Neutrophil (primary cell): Measurements from ENCODE around the gene ADORA1.

Source experiments
- H3K27ac ChIP-seq: fragments of 200-600 bp; sonication (generic); 2 replicates; pipeline ENCODE4 v1.5.1; 2016; ENCODE audit warnings: mild to moderate bottlenecking, moderate library complexity
- H3K27me3 ChIP-seq: fragments of 200-600 bp; sonication (generic); 2 replicates; pipeline ENCODE4 v1.6.0; 2016; ENCODE audit warnings: mild to moderate bottlenecking
- H3K36me3 ChIP-seq: fragments of 200-600 bp; sonication (generic); 2 replicates; pipeline ENCODE4 v1.5.1; 2017
- H3K4me1 ChIP-seq, 2 experiments: fragments of 200-600 bp in 1 of 2; sonication (generic) in 1 of 2; 1 replicate in 1 of 2; 2 replicates in 1 of 2; pipeline versions ENCODE4 v1.5.1 to v1.6.1; 2013 to 2016; ENCODE audit warnings: low read depth in 1 of 2, low read length in 1 of 2, mild to moderate bottlenecking in 1 of 2, moderate library complexity in 1 of 2; ENCODE audit not compliant: control insufficient read depth in 1 of 2, insufficient read depth in 1 of 2
- H3K4me3 ChIP-seq, 2 experiments: fragments of 200-600 bp in 1 of 2; sonication (generic) in 1 of 2; 1 replicate in 1 of 2; 2 replicates in 1 of 2; pipeline ENCODE4 v1.5.1; 2013 to 2016; ENCODE audit warnings: low read depth in 1 of 2, low read length in 1 of 2, mild to moderate bottlenecking in 1 of 2, moderate library complexity in 1 of 2
- H3K9me3 ChIP-seq: fragments of 200-600 bp; sonication (generic); 2 replicates; pipeline ENCODE4 v1.5.1; 2016
- TF ChIP-seq, protein P1 (sequence below): fragments of 200-600 bp; sonication (generic); IDR thresholded peaks from 2 replicates; pipeline ENCODE4 v1.5.1; 2016; ENCODE audit warnings: antibody characterized with exemption

ADORA1 gene

DNA sequence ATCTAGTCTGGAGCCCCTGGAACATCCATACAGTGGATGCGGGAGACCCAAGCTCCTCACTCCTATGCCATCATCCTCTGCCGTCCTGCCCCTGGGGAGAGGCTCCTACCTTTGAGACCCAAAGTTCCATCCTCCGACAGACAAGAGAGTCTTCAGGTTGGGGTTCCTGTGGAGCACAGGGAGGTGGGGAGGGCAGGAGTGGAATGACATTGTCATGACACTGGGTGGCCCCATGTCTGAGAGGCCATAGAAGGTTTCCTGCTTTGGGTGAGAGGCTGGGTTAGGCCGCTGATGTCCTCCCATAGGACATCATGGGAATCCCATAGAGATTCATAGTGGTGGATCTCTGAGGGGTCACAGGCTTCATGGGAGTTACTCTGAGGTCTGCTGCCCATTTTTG lies 56.9 kb downstream of the ADORA1 start:
- peaks cover 79 to 88% of the 10 kb centered on the region in 2 experiments for H3K4me1 ChIP-seq
- no peaks in the 10 kb centered on the region for H3K27me3 ChIP-seq
- peak overlapping the region; percentile 60 to 73 for H3K4me3 ChIP-seq
- TF ChIP-seq, protein P1, sequence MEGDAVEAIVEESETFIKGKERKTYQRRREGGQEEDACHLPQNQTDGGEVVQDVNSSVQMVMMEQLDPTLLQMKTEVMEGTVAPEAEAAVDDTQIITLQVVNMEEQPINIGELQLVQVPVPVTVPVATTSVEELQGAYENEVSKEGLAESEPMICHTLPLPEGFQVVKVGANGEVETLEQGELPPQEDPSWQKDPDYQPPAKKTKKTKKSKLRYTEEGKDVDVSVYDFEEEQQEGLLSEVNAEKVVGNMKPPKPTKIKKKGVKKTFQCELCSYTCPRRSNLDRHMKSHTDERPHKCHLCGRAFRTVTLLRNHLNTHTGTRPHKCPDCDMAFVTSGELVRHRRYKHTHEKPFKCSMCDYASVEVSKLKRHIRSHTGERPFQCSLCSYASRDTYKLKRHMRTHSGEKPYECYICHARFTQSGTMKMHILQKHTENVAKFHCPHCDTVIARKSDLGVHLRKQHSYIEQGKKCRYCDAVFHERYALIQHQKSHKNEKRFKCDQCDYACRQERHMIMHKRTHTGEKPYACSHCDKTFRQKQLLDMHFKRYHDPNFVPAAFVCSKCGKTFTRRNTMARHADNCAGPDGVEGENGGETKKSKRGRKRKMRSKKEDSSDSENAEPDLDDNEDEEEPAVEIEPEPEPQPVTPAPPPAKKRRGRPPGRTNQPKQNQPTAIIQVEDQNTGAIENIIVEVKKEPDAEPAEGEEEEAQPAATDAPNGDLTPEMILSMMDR: no peak
- H3K27ac ChIP-seq: peak overlapping the region; percentile 95
- no peaks in the 10 kb centered on the region for H3K9me3 ChIP-seq
- peaks cover 57% of the 10 kb centered on the region for H3K36me3 ChIP-seq

DNA sequence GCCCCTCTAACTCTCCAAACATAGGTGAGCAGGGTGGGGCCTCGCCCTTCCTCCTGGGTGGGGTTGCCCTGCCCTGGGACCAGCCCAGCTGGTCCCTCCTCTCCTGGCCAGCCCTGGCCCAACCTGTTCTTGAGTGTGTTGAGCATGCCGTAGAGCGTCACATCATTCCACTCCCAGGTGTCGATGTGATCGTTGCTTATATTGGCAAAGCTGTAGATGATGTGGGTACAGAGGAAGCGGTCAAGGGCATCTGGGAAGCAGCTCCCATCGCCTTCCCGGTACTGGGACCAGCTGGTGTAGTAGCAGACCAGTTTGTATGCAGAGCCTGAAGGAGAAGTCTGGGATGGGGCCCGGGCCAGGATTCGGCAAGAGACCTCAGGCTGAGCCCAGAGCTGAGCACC lies 57.5 kb downstream of the ADORA1 start:
- peaks cover 84 to 94% of the 10 kb centered on the region in 2 experiments for H3K4me1 ChIP-seq
- peak overlapping the region; percentile 95 for H3K27ac ChIP-seq
- TF ChIP-seq, protein P1: no peak
- peaks cover 51% of the 10 kb centered on the region for H3K36me3 ChIP-seq
- H3K27me3 ChIP-seq: no peaks in the 10 kb centered on the region
- peak overlapping the region; percentile 60 to 73 for H3K4me3 ChIP-seq
- H3K9me3 ChIP-seq: no peaks in the 10 kb centered on the region

DNA sequence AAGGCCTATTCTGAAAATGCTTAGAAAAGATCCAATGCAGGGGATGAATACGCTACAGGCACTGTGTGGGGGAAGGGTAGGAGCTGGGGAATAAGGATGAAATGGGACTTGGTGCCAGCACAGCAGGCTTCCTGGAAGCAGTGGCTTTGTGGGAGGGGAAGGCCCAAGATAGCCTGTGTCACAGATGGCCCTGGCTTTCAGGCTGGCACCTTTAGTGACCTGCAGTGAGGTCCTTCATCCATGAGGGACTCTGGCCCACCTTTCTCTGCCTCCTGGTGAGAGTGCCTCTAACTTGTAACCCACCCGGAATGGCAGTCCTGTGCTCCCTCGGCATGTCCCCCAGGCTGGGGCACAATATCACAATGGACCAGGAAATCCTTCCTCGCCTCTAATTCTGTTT lies 58.1 kb downstream of the ADORA1 start:
- Histone ChIP-seq H3K9me3 (no peaks in the 10 kb centered on the region), H3K4me1 (peaks cover 89 to 100% of the 10 kb centered on the region in 2 experiments)
- TF ChIP-seq, protein P1: no peak

DNA sequence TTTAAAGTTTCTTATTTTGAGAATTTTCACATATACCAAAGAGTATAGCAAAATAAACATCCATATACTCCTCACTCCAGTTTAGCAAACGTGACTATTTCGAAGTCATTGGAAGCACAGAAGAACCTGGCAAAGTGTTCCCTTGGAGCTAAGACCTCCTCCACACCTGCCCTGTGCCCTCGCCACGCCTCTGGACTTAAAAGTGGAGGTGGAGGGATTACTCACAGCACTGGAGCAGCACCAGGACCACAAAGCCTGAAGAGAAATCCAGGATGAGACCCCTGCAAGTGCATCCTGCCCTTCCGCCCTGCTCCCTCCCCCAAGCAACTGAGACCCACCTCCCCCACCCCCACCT lies 58.5 kb downstream of the ADORA1 start:
- Histone ChIP-seq H3K27me3 (no peaks in the 10 kb centered on the region), H3K27ac (peak overlapping the region; percentile 95), H3K36me3 (peaks cover 41% of the 10 kb centered on the region), H3K4me1 (peaks cover 92 to 96% of the 10 kb centered on the region in 2 experiments), H3K4me3 (peak overlapping the region; percentile 60 to 73), H3K9me3 (no peaks in the 10 kb centered on the region)
- TF ChIP-seq, protein P1: no peak

More for the DNA sequence above, 58.1 kb downstream of the ADORA1 start:
- peaks cover 45% of the 10 kb centered on the region for H3K36me3 ChIP-seq
- H3K27me3 ChIP-seq: no peaks in the 10 kb centered on the region
- peak overlapping the region; percentile 95 for H3K27ac ChIP-seq
- H3K4me3 ChIP-seq: peak overlapping the region; percentile 60 to 73

DNA sequence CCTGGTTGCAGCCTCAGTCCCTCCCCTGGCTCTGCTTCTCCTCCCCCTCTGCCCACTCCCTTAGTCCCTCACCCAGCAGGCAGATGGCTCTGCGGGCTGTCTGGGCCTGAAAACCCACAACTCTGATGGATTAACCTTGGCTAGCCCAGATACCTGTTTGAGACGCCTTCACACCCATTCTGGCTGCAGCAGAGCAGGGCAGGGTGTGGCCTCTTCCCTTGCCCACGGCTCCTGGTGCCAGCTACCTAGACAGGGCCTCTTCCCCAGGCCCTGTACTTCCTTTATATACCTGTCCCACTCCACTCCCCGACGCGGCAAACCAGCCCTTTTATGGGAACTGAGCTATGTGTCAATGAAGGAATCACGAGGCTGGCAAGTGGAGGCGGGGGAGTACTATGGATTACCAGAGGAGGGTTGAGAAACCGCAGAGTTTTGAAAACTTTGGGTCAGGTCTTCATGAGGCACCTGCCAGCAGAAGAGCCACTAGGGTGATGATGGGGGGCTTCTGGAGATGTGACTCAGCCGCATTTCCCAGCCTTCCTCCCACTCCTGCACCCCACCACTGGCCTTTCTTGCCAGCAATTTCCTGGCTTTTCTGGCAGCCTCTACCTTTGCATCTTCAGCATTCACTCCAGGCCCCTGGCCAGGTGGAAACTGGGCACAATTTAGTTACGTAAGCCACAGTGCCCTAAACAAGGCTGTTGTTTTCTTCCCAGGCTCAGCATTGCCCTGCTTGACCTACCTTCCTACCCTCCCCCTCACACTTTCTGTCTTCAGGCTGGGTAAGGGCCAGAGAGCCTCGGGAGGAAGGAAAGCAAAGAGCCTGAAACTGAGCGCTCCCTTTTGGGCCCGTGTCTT lies 59.1 kb downstream of the ADORA1 start, which contains the start of gene CHI3L1:
CHI3L1 (minus strand) TSS at position 259 of the 858 bp plus-strand sequence; CDS start at position 178, 81 bp downstream.
- TF ChIP-seq, protein P1: no peak
- peak within 1 kb of the TSS; percentile 95 for H3K27ac ChIP-seq
- peak within 1 kb of the TSS; percentile 60 to 73 for H3K4me3 ChIP-seq
- H3K9me3 ChIP-seq: no peaks in the 10 kb centered on the region
- H3K36me3 ChIP-seq: peaks cover 34% of the 10 kb centered on the region
- H3K27me3 ChIP-seq: no peaks in the 10 kb centered on the region
- H3K4me1 ChIP-seq: peaks cover 90% of the 10 kb centered on the region in 2 experiments
